Ascending aorta (tissue), 2 donors: ENCODE results near the gene FBP2. TPM values are rescaled to one million over a fixed set of nuclear protein-coding genes. Genes with fewer than 3 reads are reported as not detected.
A peak's percentile ranks its signal among the peaks of the same experiment; 100 is the strongest.

ENCODE experiments used
- DNase-seq, 2 donors: peaks; one replicate each; pipeline ENCODE4 v3.0.0-alpha.2; 2019; ENCODE audit warnings: low spot score in 2 of 2
- H3K27ac ChIP-seq, 2 donors: fragments of 200-600 bp; sonication (generic); one replicate each; pipeline ENCODE4 v1.5.1; 2016 to 2017; ENCODE audit warnings: mild to moderate bottlenecking in 1 of 2
- H3K27me3 ChIP-seq: fragments of 200-600 bp; sonication (generic); one replicate; pipeline ENCODE4 v1.5.1; 2017
- H3K36me3 ChIP-seq, 2 donors: fragments of 200-600 bp; sonication (generic); one replicate each; pipeline ENCODE4 v1.5.1; 2016
- H3K4me1 ChIP-seq, 2 donors: fragments of 200-600 bp; sonication (generic); one replicate each; pipeline ENCODE4 v1.5.1; 2016 to 2017; ENCODE audit warnings: mild to moderate bottlenecking in 1 of 2
- H3K4me3 ChIP-seq, 2 donors: fragments of 200-600 bp; sonication (generic); one replicate each; pipeline ENCODE4 v1.5.1; 2016 to 2017; ENCODE audit warnings: mild to moderate bottlenecking in 1 of 2
- H3K9me3 ChIP-seq, 2 donors: fragments of 200-600 bp; sonication (generic); one replicate each; pipeline ENCODE4 v1.5.1; 2016
- CTCF ChIP-seq, 3 experiments: fragments of 200-600 bp in 2 of 3; fragments of 450-650 bp in 1 of 3; sonication (generic) in 2 of 3; IDR thresholded peaks; one replicate each; pipeline ENCODE4 v1.5.1; 2016 to 2019; ENCODE audit warnings: antibody characterized with exemption in 3 of 3, mild to moderate bottlenecking in 1 of 3, moderate library complexity in 1 of 3
- intact Hi-C: fragments of 100-400 bp; cut with DNase I; formaldehyde crosslinking; loops from one replicate; pipeline ENCODE4 v1.15.1; 2023
- total RNA-seq: library from RNA; depleted of rRNA; stranded (reverse); fragments of >200 nt; gene quantifications from one replicate; pipeline ENCODE4 v1.1.0, GENCODE V29; 2016

The FBP2 gene
- total RNA-seq, 1 donor from 2014 or later: not detected

GRCh38 chr9:94638335-94639060 is 44.9 kb upstream of the FBP2 start:
- H3K4me1 ChIP-seq: peaks cover 0 to 6% of the 10 kb centered on the region in 2 donors
- H3K36me3 ChIP-seq: no peaks in the 10 kb centered on the region
- no peaks in the 10 kb centered on the region for H3K9me3 ChIP-seq
- H3K4me3 ChIP-seq: peak overlapping the region; percentile 74 to 79
- intact Hi-C loops: no loop called here
- DNase-seq: no peak
- no peaks in the 10 kb centered on the region for H3K27me3 ChIP-seq
- TF ChIP-seq CTCF (IDR thresholded peaks at IDR 0.05): no peak
- H3K27ac ChIP-seq: no peak overlapping the region

- H3K27ac ChIP-seq: no peak overlapping the region
- H3K36me3 ChIP-seq: no peaks in the 10 kb centered on the region
- no peak for TF ChIP-seq CTCF (IDR thresholded peaks at IDR 0.05)
- H3K4me1 ChIP-seq: no peaks in the 10 kb centered on the region
- H3K9me3 ChIP-seq: no peaks in the 10 kb centered on the region
- H3K4me3 ChIP-seq: no peak overlapping the region
- H3K27me3 ChIP-seq: no peaks in the 10 kb centered on the region
- no peak for DNase-seq
- intact Hi-C loops: no loop called here
These were observed 39.1 kb upstream of the FBP2 start for GRCh38 chr9:94632737-94633136.

- intact Hi-C loops: no loop called here
- Histone ChIP-seq H3K27me3 (no peaks in the 10 kb centered on the region), H3K4me3 (no peak overlapping the region), H3K36me3 (no peaks in the 10 kb centered on the region), H3K4me1 (no peaks in the 10 kb centered on the region), H3K27ac (no peak overlapping the region), H3K9me3 (no peaks in the 10 kb centered on the region)
- TF ChIP-seq CTCF (IDR thresholded peaks at IDR 0.05): no peak
- DNase-seq: no peak
These were observed 38.0 kb upstream of the FBP2 start for GRCh38 chr9:94631599-94631998.

- Histone ChIP-seq H3K9me3 (no peaks in the 10 kb centered on the region), H3K4me1 (no peaks in the 10 kb centered on the region), H3K27me3 (no peaks in the 10 kb centered on the region), H3K4me3 (no peak overlapping the region), H3K36me3 (no peaks in the 10 kb centered on the region), H3K27ac (no peak overlapping the region)
- no peak for TF ChIP-seq CTCF (IDR thresholded peaks at IDR 0.05)
- intact Hi-C loops: no loop called here
- DNase-seq: no peak
These were observed 37.2 kb upstream of the FBP2 start for GRCh38 chr9:94630833-94631232.

GRCh38 chr9:94630281-94630680 is 36.7 kb upstream of the FBP2 start:
- no peak for DNase-seq
- Histone ChIP-seq H3K4me1 (no peaks in the 10 kb centered on the region), H3K9me3 (no peaks in the 10 kb centered on the region), H3K36me3 (no peaks in the 10 kb centered on the region), H3K4me3 (no peak overlapping the region), H3K27me3 (no peaks in the 10 kb centered on the region), H3K27ac (no peak overlapping the region)
- TF ChIP-seq CTCF (IDR thresholded peaks at IDR 0.05): no peak
- intact Hi-C loops: no loop called here

GRCh38 chr9:94627287-94627686 is 33.7 kb upstream of the FBP2 start:
- Histone ChIP-seq H3K27ac (no peak overlapping the region), H3K4me1 (peaks cover 0 to 4% of the 10 kb centered on the region in 2 donors), H3K27me3 (no peaks in the 10 kb centered on the region), H3K4me3 (no peak overlapping the region), H3K36me3 (no peaks in the 10 kb centered on the region), H3K9me3 (no peaks in the 10 kb centered on the region)
- TF ChIP-seq CTCF (IDR thresholded peaks at IDR 0.05): no peak
- DNase-seq: no peak
- intact Hi-C loops: no loop called here
